Pancreas (tissue), 10 donors: ENCODE measurements around the gene NFATC2IP. TPM values are rescaled to one million over a fixed set of nuclear protein-coding genes. Genes with fewer than 3 reads are reported as not detected.

Experiments
- ATAC-seq, 4 donors: fragments of 200-7000 bp; cut with Tn5 transposase; one replicate each; pipeline versions ENCODE4 v1.8.0 to v1.9.1; 2020; ENCODE audit warnings: mild to moderate bottlenecking in 4 of 4, moderate library complexity in 4 of 4
- DNase-seq, 6 donors: peaks; one replicate each; pipeline ENCODE4 v3.0.0-alpha.2; 2020
- FAIRE-seq: peaks from 2 replicates; lab custom pipeline; 2012; peaks lifted over from hg19 to GRCh38; lab: Jason Lieb, UNC
- H3K27ac ChIP-seq, 4 donors: fragments of 200-600 bp; sonication (generic); 1 replicate in 3 of 4; 2 replicates in 1 of 4; pipeline versions ENCODE4 v1.5.0 to v1.8.0; 2020
- H3K27me3 ChIP-seq, 4 donors: fragments of 200-600 bp; one replicate each; pipeline ENCODE4 v1.8.0; 2021
- H3K36me3 ChIP-seq, 3 donors: fragments of 200-600 bp; sonication (generic) in 1 of 3; one replicate each; pipeline versions ENCODE4 v1.5.0 to v1.8.0; 2020 to 2021
- H3K4me1 ChIP-seq, 3 donors: fragments of 200-600 bp; one replicate each; pipeline ENCODE4 v1.8.0; 2021
- H3K4me3 ChIP-seq, 4 donors: fragments of 200-600 bp; sonication (generic) in 2 of 4; one replicate each; pipeline versions ENCODE4 v1.5.0 to v1.8.0; 2020 to 2021
- H3K9me3 ChIP-seq, 4 donors: fragments of 200-600 bp; one replicate each; pipeline ENCODE4 v1.8.0; 2021
- CTCF ChIP-seq, 4 donors: fragments of 200-600 bp; sonication (generic) in 3 of 4; IDR thresholded peaks; one replicate each; pipeline versions ENCODE4 v1.5.0 to v1.8.0; 2021; ENCODE audit warnings: antibody characterized with exemption in 4 of 4
- WGBS, 2 donors: extraction: QIAGEN DNeasy Blood & Tissue Kit; methylation state at CpG; one replicate each; pipeline ENCODE4 v1.1.7; 2013; 5-methylcytosine and 5-hydroxymethylcytosine counted together
- intact Hi-C, 3 donors: fragments of 100-400 bp; cut with DNase I; formaldehyde crosslinking; loops; one replicate each; pipeline versions ENCODE4 v1.11.1 to v1.14.2; 2022
- polyA plus RNA-seq, 2 donors: library from polyadenylated mRNA; stranded (reverse); fragments of 200-250 nt; gene quantifications; one replicate each; pipeline ENCODE4 v1.2.3, GENCODE V29; 2013
- total RNA-seq, 6 donors: library from RNA; stranded (reverse); fragmentation: NEBNext Ultra II Directional in 4 of 6; extraction: Animal tissue kit (Norgen Biotek cat#: 25700) in 4 of 6; gene quantifications; one replicate each; pipeline versions ENCODE4 v1.2.1 to v1.2.4, GENCODE V29; 2021 to 2023
- donor health status: healthy with polysubstance abuse.
- donor health status: DM: no; HTN: no; CAD: no; lungs with moderate emphysema.
- donor health status: DM: no; HTN: no; CAD: no.
- donor health status: control.
- donor health status: control.
- donor health status: Bipolar disorder and iron deficiency.
- donor health status: DM: yes; HTN: yes; CAD: no.
- donor health status: DM: no; HTN: no; CAD: no.
- donor health status: DM: no; HTN: no; CAD: no.
- donor health status: DM: yes; HTN: yes; CAD: no.

The NFATC2IP gene
- total and polyA plus RNA-seq, 8 donors, result 9.2 to 22.0 (median 12.6) TPM

- TF ChIP-seq CTCF (IDR thresholded peaks at IDR 0.05), result no peak
- H3K9me3 ChIP-seq, result no peaks in the 10 kb centered on the region
- H3K27me3 ChIP-seq, result no peaks in the 10 kb centered on the region
- FAIRE-seq (no peak), ATAC-seq (no peak), DNase-seq (no peak)
- 73 to 79% methylated on average over 3 of the region's 3 CpGs for WGBS, 2 donors
- no peaks in the 10 kb centered on the region for H3K36me3 ChIP-seq
- no peak overlapping the region for H3K4me3 ChIP-seq
- no peaks in the 10 kb centered on the region for H3K4me1 ChIP-seq
- intact Hi-C loops, result no loop called here
- no peak overlapping the region for H3K27ac ChIP-seq
These were observed 63.9 kb downstream of the NFATC2IP start for GRCh38 chr16:29014561-29015069.

Other genes with a start within 250 kb of the NFATC2IP start
- 100 to 1,000 TPM; 336 to 418 (median 379) TPM for gene EIF3C, start 239.5 kb upstream of the NFATC2IP start, total RNA-seq
- 1,000 to 10,000 TPM in 1 of 2 donors, 100 to 1,000 TPM in 1; 519 to 1,137 TPM for gene EIF3C, start 239.5 kb upstream of the NFATC2IP start, polyA plus RNA-seq
- 1 to 10 TPM in 1 of 6 donors, under 1 TPM in 4, not detected in 1; 0.46 to 2.5 (median 0.92) TPM for gene NPIPB9, start 199.2 kb upstream of the NFATC2IP start, total RNA-seq
- 1 to 10 TPM in 1 of 2 donors, under 1 TPM in 1; 0.57 to 1.1 TPM for gene NPIPB9, start 199.2 kb upstream of the NFATC2IP start, polyA plus RNA-seq
- gene ATXN2L, start 127.9 kb upstream of the NFATC2IP start, total RNA-seq, result 10 to 100 TPM; 40.3 to 82.1 (median 54.6) TPM
- gene ATXN2L, start 127.9 kb upstream of the NFATC2IP start, polyA plus RNA-seq, result 100 to 1,000 TPM in 1 of 2 donors, 10 to 100 TPM in 1; 65.3 to 116 TPM
- 100 to 1,000 TPM in 1 of 6 donors, 10 to 100 TPM in 5; 71.9 to 100 (median 88.8) TPM for gene TUFM, start 104.6 kb upstream of the NFATC2IP start, total RNA-seq
- gene TUFM, start 104.6 kb upstream of the NFATC2IP start, polyA plus RNA-seq, result 100 to 1,000 TPM; 145 to 181 TPM
- gene SH2B1, start 87.1 kb upstream of the NFATC2IP start, total RNA-seq, result 10 to 100 TPM; 21.6 to 39.5 (median 24.5) TPM
- gene SH2B1, start 87.1 kb upstream of the NFATC2IP start, polyA plus RNA-seq, result 10 to 100 TPM; 66.2 to 81.6 TPM
- under 1 TPM in 4 of 6 donors, not detected in 2; 0.20 to 0.42 (median 0.27) TPM for gene ATP2A1, start 72.4 kb upstream of the NFATC2IP start, total RNA-seq
- under 1 TPM; 0.49 to 0.84 TPM for gene ATP2A1, start 72.4 kb upstream of the NFATC2IP start, polyA plus RNA-seq
- 10 to 100 TPM; 11.5 to 16.9 (median 13.7) TPM for gene RABEP2, start 25.7 kb upstream of the NFATC2IP start, total RNA-seq
- 10 to 100 TPM; 34.0 to 66.1 TPM for gene RABEP2, start 25.7 kb upstream of the NFATC2IP start, polyA plus RNA-seq
- gene CD19, start 19.0 kb upstream of the NFATC2IP start, total RNA-seq, result under 1 TPM in 3 of 6 donors, not detected in 3; 0.09 to 0.15 (median 0.09) TPM
- gene CD19, start 19.0 kb upstream of the NFATC2IP start, polyA plus RNA-seq, result under 1 TPM in 1 of 2 donors, not detected in 1; 0.08 TPM
- 10 to 100 TPM; 12.6 to 20.4 (median 14.4) TPM for gene SPNS1, start 23.8 kb downstream of the NFATC2IP start, total RNA-seq
- gene SPNS1, start 23.8 kb downstream of the NFATC2IP start, polyA plus RNA-seq, result 10 to 100 TPM; 51.2 to 57.6 TPM
- gene LAT, start 34.1 kb downstream of the NFATC2IP start, total RNA-seq, result 1 to 10 TPM; 1.9 to 3.4 (median 2.2) TPM
- gene LAT, start 34.1 kb downstream of the NFATC2IP start, polyA plus RNA-seq, result 10 to 100 TPM; 25.3 to 26.0 TPM